Naive thymus-derived CD8-positive, alpha-beta T cell (primary cell): ENCODE measurements around the gene ARL4A. TPM values are rescaled to one million over a fixed set of nuclear protein-coding genes. Genes with fewer than 3 reads are reported as not detected.

Experiments used
- ATAC-seq, 2 donors: fragments of 150-1000 bp; cut with Tn5 transposase in 1 of 2; sonication (Bioruptor Pico), chemical (Tn5 transposase) in 1 of 2; 1 replicate in 1 of 2; 2 replicates in 1 of 2; pipeline ENCODE4 v1.10.0; 2021; ENCODE audit warnings: mild to moderate bottlenecking in 2 of 2, moderate library complexity in 2 of 2
- POLR2A ChIA-PET: fragments of 350-600 bp; sonication (Branson Sonifier 250); formaldehyde crosslinking; loops from one replicate; lab custom pipeline; 2021; ENCODE audit warnings: antibody characterized with exemption; lab: Charles Lee
- DNase-seq, 10 donors: peaks; one replicate each; pipeline versions ENCODE4 v3.0.0 to v3.0.0-alpha.2; 2020 to 2022
- H3K27ac Mint-ChIP-seq, 10 donors: one replicate each; pipeline ENCODE4 v1.8.0; 2020 to 2022; ENCODE audit warnings: mild to moderate bottlenecking in 10 of 10, mixed read lengths in 10 of 10, moderate library complexity in 4 of 10, inconsistent platforms in 1 of 10
- H3K27me3 Mint-ChIP-seq, 5 donors: one replicate each; pipeline ENCODE4 v1.8.0; 2021 to 2022; ENCODE audit warnings: mixed read lengths in 5 of 5
- H3K36me3 Mint-ChIP-seq, 3 donors: one replicate each; pipeline ENCODE4 v1.8.0; 2020 to 2022; ENCODE audit warnings: mixed read lengths in 3 of 3, mild to moderate bottlenecking in 2 of 3, inconsistent platforms in 1 of 3
- H3K4me1 Mint-ChIP-seq, 4 donors: one replicate each; pipeline ENCODE4 v1.8.0; 2021 to 2022; ENCODE audit warnings: mixed read lengths in 4 of 4
- H3K4me3 Mint-ChIP-seq, 10 donors: one replicate each; pipeline ENCODE4 v1.8.0; 2020 to 2022; ENCODE audit warnings: mild to moderate bottlenecking in 10 of 10, mixed read lengths in 10 of 10, moderate library complexity in 6 of 10, inconsistent platforms in 1 of 10
- H3K9me3 Mint-ChIP-seq, 9 donors: one replicate each; pipeline ENCODE4 v1.8.0; 2020 to 2022; ENCODE audit warnings: mixed read lengths in 9 of 9, mild to moderate bottlenecking in 3 of 9, inconsistent platforms in 1 of 9, moderate library complexity in 1 of 9
- polyA plus RNA-seq, 3 donors: library from polyadenylated mRNA; unstranded; fragments of 300-500 nt; fragmentation: Illumina TruSeq; gene quantifications; one replicate each; pipeline ENCODE4 v1.2.3, GENCODE V29; 2021
- total RNA-seq, 8 experiments: library from RNA in 2 of 8; stranded (reverse) in 2 of 8; gene quantifications; one replicate each; pipeline ENCODE4 v1.2.3 and lab custom pipeline; 2021 to 2026

Gene ARL4A
- total and polyA plus RNA-seq, 5 experiments from 2014 or later = 7.0 to 23.7 (median 16.9) TPM

GRCh38 chr7:12722636-12723605, 35.5 kb downstream of the ARL4A start:
- peak overlapping the region in 1 of 10 donors; percentile 21 for H3K27ac Mint-ChIP-seq
- no peaks in the 10 kb centered on the region for H3K9me3 Mint-ChIP-seq
- no peak for ATAC-seq
- no peak overlapping the region for H3K4me3 Mint-ChIP-seq
- no peaks in the 10 kb centered on the region for H3K36me3 Mint-ChIP-seq
- POLR2A ChIA-PET = no interaction called here
- peaks cover 0 to 29% (median 5%) of the 10 kb centered on the region in 4 donors for H3K4me1 Mint-ChIP-seq
- DNase-seq = no peak
- H3K27me3 Mint-ChIP-seq = peaks cover 0 to 3% (median 0%) of the 10 kb centered on the region in 5 donors

DNA sequence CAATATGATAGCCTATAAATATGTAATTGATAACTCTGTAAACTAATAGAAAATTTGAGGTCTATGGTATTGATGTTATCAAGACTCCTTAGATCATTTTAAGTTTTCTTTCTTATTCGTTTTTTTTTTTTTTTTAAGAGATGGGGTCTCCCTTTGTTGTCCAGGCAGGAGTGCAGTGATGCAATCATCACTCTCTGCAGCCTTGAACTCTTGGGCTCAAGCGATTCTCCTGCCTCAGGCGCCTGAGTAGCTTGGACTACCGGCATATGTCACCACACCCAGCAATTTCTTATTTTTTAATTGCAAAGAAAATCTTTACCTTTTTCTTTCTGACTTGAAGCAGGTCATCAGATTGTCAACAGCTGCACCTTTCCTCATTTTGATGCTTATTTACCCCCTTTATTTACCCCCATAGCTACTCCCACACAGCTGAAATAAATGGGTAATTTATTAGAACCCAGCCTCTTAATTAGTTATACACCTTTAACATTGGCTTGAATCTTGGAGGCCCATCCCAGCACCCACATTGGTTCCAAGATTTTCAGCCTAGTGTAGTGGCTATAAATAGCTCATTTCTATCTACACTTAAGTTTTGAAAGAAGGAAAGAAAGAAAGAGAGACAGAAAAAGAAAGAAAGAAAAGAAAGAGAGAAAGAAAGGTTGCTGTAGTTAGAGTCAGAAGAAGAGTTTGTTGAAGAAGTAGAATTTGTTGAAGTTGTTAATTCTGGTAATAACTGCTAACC, 38.3 kb downstream of the ARL4A start:
- no peak for DNase-seq
- Mint-ChIP-seq H3K27me3 (peaks cover 0 to 3% (median 0%) of the 10 kb centered on the region in 5 donors), H3K4me1 (peaks cover 4 to 18% (median 6%) of the 10 kb centered on the region in 4 donors), H3K9me3 (no peaks in the 10 kb centered on the region), H3K27ac (peak overlapping the region in 1 of 10 donors; percentile 13), H3K36me3 (no peaks in the 10 kb centered on the region), H3K4me3 (no peak overlapping the region)
- no peak for ATAC-seq
- POLR2A ChIA-PET = no interaction called here

- DNase-seq = no peak
- Mint-ChIP-seq H3K27ac (peak overlapping the region in 2 of 10 donors; percentile 26 to 60), H3K4me3 (no peak overlapping the region), H3K9me3 (no peaks in the 10 kb centered on the region), H3K36me3 (no peaks in the 10 kb centered on the region), H3K27me3 (peaks cover 0 to 3% (median 0%) of the 10 kb centered on the region in 5 donors), H3K4me1 (peaks cover 7 to 28% (median 14%) of the 10 kb centered on the region in 4 donors)
- no peak for ATAC-seq
- POLR2A ChIA-PET = no interaction called here
These were observed 39.5 kb downstream of the ARL4A start for GRCh38 chr7:12726908-12727307.

GRCh38 chr7:12727455-12728191, 40.2 kb downstream of the ARL4A start:
- no peaks in the 10 kb centered on the region for H3K36me3 Mint-ChIP-seq
- no peak for DNase-seq
- H3K4me3 Mint-ChIP-seq = no peak overlapping the region
- no peak overlapping the region for H3K27ac Mint-ChIP-seq
- H3K9me3 Mint-ChIP-seq = no peaks in the 10 kb centered on the region
- peaks cover 7 to 31% (median 14%) of the 10 kb centered on the region in 4 donors for H3K4me1 Mint-ChIP-seq
- peaks cover 0 to 3% (median 0%) of the 10 kb centered on the region in 5 donors for H3K27me3 Mint-ChIP-seq
- POLR2A ChIA-PET = no interaction called here
- no peak for ATAC-seq

- Mint-ChIP-seq H3K27ac (no peak overlapping the region), H3K4me1 (peaks cover 7 to 27% (median 14%) of the 10 kb centered on the region in 4 donors), H3K4me3 (no peak overlapping the region), H3K36me3 (no peaks in the 10 kb centered on the region), H3K27me3 (peaks cover 0 to 2% (median 0%) of the 10 kb centered on the region in 5 donors), H3K9me3 (no peaks in the 10 kb centered on the region)
- ATAC-seq (no peak), DNase-seq (no peak)
- POLR2A ChIA-PET = no interaction called here
These were observed 40.7 kb downstream of the ARL4A start for GRCh38 chr7:12728192-12728538.

DNA sequence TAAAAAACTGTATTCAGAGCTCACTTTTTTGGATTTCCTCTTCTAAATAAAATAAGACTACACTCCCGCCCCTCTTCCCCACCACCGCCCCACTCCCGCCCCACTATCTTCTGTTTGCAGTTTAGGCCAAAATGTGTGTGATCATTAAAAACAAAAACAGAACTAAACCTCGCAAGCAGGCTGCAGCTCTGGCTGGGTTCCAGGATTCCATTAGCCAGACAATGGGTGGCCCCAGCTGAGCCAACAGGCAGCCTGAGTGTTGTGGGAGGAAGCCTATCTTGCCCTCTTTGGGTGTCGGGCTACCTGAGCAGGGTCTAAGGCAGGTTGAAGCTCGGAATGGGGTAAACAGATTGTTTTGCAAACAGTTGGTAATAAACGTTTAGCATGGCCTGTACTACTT, 41.7 kb downstream of the ARL4A start:
- ATAC-seq (no peak), DNase-seq (no peak)
- H3K4me3 Mint-ChIP-seq = no peak overlapping the region
- H3K9me3 Mint-ChIP-seq = no peaks in the 10 kb centered on the region
- no peak overlapping the region for H3K27ac Mint-ChIP-seq
- POLR2A ChIA-PET = no interaction called here
- no peaks in the 10 kb centered on the region for H3K36me3 Mint-ChIP-seq
- H3K4me1 Mint-ChIP-seq = peaks cover 7 to 26% (median 14%) of the 10 kb centered on the region in 4 donors
- no peaks in the 10 kb centered on the region for H3K27me3 Mint-ChIP-seq

- Mint-ChIP-seq H3K9me3 (no peaks in the 10 kb centered on the region), H3K4me3 (peak overlapping the region in 4 of 10 donors; percentile 1 to 29 (median 2)), H3K27me3 (no peaks in the 10 kb centered on the region), H3K36me3 (no peaks in the 10 kb centered on the region), H3K27ac (peak overlapping the region in 5 of 10 donors; percentile 4 to 90 (median 23)), H3K4me1 (peaks cover 9 to 35% (median 22%) of the 10 kb centered on the region in 4 donors)
- POLR2A ChIA-PET = no interaction called here
- no peak for ATAC-seq
- DNase-seq = no peak
These were observed 43.1 kb downstream of the ARL4A start for GRCh38 chr7:12730523-12730922.

GRCh38 chr7:12731214-12731656, 43.8 kb downstream of the ARL4A start:
- Mint-ChIP-seq H3K4me3 (peak overlapping the region in 9 of 10 donors; percentile 34 to 79 (median 69)), H3K9me3 (no peaks in the 10 kb centered on the region), H3K27ac (peak overlapping the region; percentile 4 to 90 (median 84)), H3K4me1 (peaks cover 6 to 35% (median 22%) of the 10 kb centered on the region in 4 donors), H3K36me3 (no peaks in the 10 kb centered on the region), H3K27me3 (no peaks in the 10 kb centered on the region)
- ATAC-seq = peak in 1 of 2 donors; percentile 61
- POLR2A ChIA-PET = interaction anchor here (1.2 kb wide), 1 partner anchor 44 kb away, joined by 4 read pairs; the partner anchor contains the start of gene ARL4A
- DNase-seq = peak in 2 of 10 donors; percentile 5 to 13

- DNase-seq (peak in 3 of 10 donors; percentile 6 to 29 (median 16)), ATAC-seq (peak; percentile 25 to 54)
- Mint-ChIP-seq H3K9me3 (no peaks in the 10 kb centered on the region), H3K4me3 (no peak overlapping the region), H3K36me3 (no peaks in the 10 kb centered on the region), H3K27ac (peak overlapping the region in 2 of 10 donors; percentile 7 to 87), H3K27me3 (no peaks in the 10 kb centered on the region), H3K4me1 (peaks cover 6 to 35% (median 22%) of the 10 kb centered on the region in 4 donors)
- POLR2A ChIA-PET = interaction anchor here (1.2 kb wide), 1 partner anchor 45 kb away, joined by 4 read pairs; the partner anchor contains the start of gene ARL4A
These were observed 44.3 kb downstream of the ARL4A start for GRCh38 chr7:12731775-12732174.

DNA sequence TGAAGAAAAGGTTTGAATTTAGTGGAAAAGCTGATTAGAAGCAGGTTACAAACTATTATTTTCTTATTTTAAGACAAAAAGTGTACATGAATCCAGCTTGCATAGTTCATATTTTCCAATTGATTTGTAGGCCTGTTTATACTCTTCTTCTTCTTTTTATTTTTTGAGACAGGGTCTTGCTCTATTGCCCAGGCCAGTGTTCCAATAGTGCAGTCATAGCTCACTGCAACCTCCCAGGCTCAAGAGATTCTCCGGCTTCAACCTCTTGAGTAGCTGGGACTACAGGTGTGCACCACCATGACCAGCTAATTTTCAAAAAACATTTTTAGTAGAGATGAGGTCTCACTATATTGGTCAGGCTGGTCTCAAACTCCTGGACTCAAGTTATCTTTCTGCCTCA, 45.0 kb downstream of the ARL4A start:
- H3K4me3 Mint-ChIP-seq = peak overlapping the region in 1 of 10 donors; percentile 47
- no peaks in the 10 kb centered on the region for H3K27me3 Mint-ChIP-seq
- DNase-seq = no peak
- peak overlapping the region in 3 of 10 donors; percentile 24 to 76 (median 41) for H3K27ac Mint-ChIP-seq
- H3K36me3 Mint-ChIP-seq = no peaks in the 10 kb centered on the region
- POLR2A ChIA-PET = interaction anchor here (1.2 kb wide), 1 partner anchor 46 kb away, joined by 4 read pairs; the partner anchor contains the start of gene ARL4A
- H3K4me1 Mint-ChIP-seq = peaks cover 6 to 35% (median 22%) of the 10 kb centered on the region in 4 donors
- no peaks in the 10 kb centered on the region for H3K9me3 Mint-ChIP-seq
- ATAC-seq = no peak

DNA sequence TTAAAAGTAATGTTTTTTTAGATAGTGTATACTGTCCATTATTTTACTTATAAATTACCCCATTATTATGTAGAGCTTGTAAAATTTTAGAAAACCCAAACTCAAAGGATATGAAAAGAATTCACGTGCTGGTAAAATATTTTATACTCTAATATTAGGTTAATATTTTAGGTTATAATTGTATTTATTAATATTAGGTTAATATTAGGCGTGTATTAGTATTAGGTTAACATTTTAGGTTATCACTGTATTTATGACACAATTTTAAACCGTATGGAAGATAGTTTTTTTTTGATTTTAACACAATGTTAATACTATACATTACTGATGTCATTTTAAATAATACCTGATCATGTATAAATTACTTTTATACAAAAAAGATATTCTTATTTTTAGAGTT, 48.5 kb downstream of the ARL4A start:
- peaks cover 3 to 24% (median 15%) of the 10 kb centered on the region in 4 donors for H3K4me1 Mint-ChIP-seq
- DNase-seq = no peak
- no peaks in the 10 kb centered on the region for H3K36me3 Mint-ChIP-seq
- H3K4me3 Mint-ChIP-seq = no peak overlapping the region
- no peak overlapping the region for H3K27ac Mint-ChIP-seq
- H3K9me3 Mint-ChIP-seq = no peaks in the 10 kb centered on the region
- POLR2A ChIA-PET = no interaction called here
- ATAC-seq = no peak
- H3K27me3 Mint-ChIP-seq = peaks cover 0 to 3% (median 0%) of the 10 kb centered on the region in 5 donors

DNA sequence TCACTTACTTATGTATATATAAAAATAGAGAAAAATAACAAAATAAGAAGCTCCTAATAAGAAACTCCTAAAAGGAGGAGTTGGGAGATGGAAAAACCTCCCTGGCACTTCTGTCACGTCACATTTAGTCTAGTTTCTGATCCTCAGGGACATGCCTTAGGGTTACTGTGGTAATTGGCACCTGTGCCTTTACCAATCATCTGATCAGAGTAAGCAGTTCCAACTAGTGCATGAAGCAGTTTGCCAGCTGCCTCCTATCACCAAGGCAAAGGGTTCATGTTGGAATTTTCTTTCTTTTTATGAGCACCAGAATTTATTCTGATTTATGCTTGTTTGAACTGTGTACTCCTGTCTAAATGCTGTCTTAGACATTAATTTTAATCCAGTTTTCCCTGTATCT, 49.9 kb downstream of the ARL4A start:
- no peak overlapping the region for H3K4me3 Mint-ChIP-seq
- POLR2A ChIA-PET = no interaction called here
- no peak for ATAC-seq
- H3K27me3 Mint-ChIP-seq = peaks cover 0 to 3% (median 0%) of the 10 kb centered on the region in 5 donors
- H3K27ac Mint-ChIP-seq = no peak overlapping the region
- H3K9me3 Mint-ChIP-seq = no peaks in the 10 kb centered on the region
- H3K4me1 Mint-ChIP-seq = peaks cover 2 to 12% (median 8%) of the 10 kb centered on the region in 4 donors
- no peaks in the 10 kb centered on the region for H3K36me3 Mint-ChIP-seq
- no peak for DNase-seq
